Stimulated activated CD4-positive, alpha-beta T cell treated with anti-CD3 and anti-CD28 coated beads, TNF-alpha, amount 100 ng/mL, for 24 hours (primary cell): Measurements from ENCODE around the gene TMEM221.
"Not testable (repeated sequence)": the region's sequence is repeated elsewhere in the genome, so short reads cannot be mapped to it uniquely, and the experiment has no call there.

Source experiments
- DNase-seq, 3 experiments: peaks; one replicate each; pipeline ENCODE4 v3.0.0-alpha.2; 2020; ENCODE audit warnings: low read depth in 3 of 3

TMEM221 gene

DNA sequence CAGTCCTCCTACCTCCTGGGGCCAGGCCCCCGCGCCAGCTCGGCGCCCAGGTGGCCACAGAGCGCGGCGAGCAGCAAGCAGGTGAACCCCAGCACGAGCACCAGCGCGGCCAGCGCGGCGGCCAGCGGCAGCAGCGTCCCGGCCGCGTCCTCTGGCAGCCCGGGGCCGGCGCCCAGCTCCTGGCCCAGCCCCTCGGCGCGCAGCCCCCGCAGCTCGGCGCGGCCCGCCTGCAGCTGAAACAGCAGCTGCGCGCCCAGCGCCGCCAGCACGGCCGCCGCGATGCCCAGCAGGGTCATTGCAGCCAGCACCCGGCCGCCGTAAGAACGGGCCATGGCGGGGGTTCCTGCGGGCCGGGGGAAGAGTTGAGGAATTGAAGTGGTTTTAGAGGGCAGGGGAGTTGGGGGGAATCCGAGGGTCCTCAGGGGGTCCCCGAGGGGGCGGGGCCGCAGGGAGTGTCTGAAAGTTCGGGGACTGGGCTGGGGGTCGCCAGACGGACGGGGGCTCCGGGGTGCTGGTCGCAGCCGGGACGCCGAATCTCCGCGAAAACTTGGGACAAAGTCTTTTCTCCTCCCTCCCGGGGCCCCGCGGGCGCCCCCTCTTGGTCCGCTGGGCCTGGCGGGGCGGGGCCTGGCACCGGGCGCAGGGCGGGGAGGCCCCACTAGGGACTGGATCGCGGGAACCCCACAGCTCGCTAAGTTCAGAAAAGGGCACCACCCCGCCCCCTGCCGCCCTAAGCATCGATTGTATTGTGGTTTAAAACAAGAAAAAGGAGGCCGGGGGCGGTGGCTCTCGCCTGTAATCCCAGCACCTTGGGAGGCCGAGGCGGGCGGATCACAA lies at the start of gene TMEM221:
Gene TMEM221, minus strand, starts transcription at position 538 of the 837 bp plus-strand sequence. Its CDS starts 206 bp downstream, at position 332.
- peak in 1 of 3 experiments; percentile 57 for DNase-seq

- DNase-seq: no peak
Observed at GRCh38 chr19:17497149-17497798, 48.8 kb upstream of the TMEM221 start.

- DNase-seq: peak; percentile 63 to 83 (median 66)
Observed at GRCh38 chr19:17496337-17496997, 48.0 kb upstream of the TMEM221 start.

DNA sequence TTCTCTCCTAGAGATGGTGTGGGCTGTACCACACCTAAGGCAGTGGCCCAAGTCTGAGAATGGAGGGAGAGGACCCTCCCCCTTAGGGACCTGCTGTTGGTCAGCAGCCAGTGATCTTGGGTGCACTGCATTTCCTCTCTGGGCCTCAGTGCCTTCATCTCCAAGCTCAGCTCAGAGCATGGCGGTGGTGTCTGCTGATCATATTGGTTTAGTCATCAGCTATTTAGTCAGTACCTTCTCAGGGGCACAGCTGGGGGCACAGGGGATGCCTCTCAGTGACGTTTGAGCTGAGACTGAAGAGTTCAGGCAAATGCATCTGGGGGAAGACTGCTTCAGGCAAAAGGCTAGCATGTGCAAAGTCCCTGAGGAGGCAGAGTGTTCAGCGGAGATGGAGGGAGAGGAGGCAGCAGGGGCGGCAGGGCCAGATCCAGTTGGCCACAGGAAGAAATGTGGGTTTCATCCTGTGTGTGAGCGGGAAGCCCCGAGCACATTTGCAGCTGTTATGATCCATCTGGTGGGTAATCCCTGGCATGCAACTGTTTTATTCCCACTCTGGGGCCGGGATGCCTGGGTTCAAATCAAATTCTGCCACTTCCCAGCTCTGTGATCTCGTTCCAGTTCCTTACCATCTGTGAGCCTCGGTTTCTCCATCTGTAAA lies 47.3 kb upstream of the TMEM221 start:
- DNase-seq: no peak

GRCh38 chr19:17491287-17491686 lies 42.8 kb upstream of the TMEM221 start:
- no peak for DNase-seq

- DNase-seq: no peak
Observed at GRCh38 chr19:17490411-17490810, 41.9 kb upstream of the TMEM221 start.

GRCh38 chr19:17489392-17490030 lies 41.0 kb upstream of the TMEM221 start:
- DNase-seq: no peak

DNA sequence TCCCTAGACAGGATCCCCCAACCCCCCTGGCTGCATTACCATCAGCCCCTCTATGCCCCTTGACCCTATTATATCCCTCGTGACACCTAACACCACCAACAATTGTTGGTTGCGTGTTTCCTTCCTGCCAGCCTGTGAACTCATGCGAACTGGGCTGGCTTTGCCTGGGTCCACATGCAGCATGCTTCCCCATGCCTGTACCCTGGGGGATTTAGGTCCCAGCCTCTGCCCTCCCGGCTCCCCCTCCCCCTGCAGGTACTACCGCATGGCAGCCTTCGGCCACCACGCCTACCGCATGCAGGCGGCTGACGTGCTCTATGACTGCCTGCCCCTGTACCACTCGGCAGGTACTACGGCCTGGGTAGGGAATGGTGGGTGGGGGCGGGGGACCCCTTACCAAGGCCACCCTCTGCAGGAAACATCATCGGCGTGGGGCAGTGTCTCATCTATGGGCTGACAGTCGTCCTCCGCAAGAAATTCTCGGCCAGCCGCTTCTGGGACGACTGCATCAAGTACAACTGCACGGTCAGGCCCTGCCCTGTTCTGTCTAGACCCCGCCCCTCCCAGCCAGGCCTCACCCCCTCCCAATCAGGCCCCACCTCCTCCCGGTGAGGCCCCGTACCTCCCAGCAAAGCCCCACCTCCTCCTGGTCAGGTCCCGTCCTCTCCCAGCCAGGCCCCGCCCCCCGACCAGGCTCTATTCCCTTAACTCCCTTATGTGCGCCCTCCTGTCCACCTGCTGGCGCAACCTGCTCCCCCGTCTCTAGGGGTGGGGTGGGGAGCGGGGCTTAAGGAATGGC lies 40.3 kb upstream of the TMEM221 start:
- DNase-seq: peak; percentile 40 to 84 (median 60)

GRCh38 chr19:17487284-17488121 lies 39.0 kb upstream of the TMEM221 start:
- no peak for DNase-seq

GRCh38 chr19:17486545-17487240 lies 38.2 kb upstream of the TMEM221 start:
- DNase-seq: no peak

DNA sequence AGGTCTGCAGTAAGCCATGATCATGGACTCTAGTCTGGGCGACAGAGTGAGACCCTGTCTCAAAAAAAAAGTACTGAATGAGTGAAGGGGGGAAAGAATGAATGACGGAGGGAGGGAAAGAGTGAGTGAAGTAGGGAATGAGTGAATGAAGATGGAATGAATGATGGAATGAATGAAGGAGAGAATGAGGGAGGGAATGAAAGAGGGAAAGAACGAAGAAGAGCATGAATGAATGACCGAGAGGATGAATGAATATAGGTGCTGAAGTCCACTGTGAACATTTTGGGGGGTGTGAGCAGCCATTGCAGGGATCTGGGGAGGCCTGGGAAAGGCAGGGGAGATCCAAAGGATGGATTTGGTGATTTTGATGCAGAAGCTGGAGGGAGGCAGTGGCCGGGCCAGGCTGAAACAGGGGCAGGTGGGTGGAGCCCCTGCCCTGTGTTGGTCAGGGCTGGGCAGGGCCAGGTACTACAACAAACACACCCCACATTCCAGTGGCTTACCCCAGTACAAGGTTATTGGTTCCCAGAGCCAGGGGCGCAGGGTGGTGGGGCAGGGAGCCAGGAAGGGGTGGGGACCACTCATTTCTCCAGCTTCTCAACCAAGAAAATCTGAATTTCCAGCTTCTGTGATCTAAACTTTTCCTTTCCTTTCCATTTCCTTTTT lies 36.2 kb upstream of the TMEM221 start:
- DNase-seq: no peak

DNA sequence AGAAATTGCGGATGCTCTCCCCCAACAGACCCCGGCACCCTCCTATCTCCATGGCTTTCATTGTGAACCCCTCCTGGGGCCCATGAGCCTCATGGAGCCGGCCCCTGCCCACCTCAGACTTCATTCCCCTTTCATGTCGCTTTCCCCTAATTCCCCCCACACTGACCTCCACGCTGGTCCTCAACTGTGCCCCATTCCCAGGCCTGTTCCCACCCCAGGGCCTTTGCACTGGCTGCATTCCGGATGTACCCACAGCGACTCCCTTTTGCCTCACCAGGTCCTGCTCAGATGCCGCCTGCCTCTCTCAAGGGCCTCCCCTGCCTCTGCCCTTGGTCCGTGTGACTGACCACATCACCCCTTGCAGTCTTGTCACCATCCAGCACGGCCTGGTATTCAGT lies 35.1 kb upstream of the TMEM221 start:
- DNase-seq: no peak

DNA sequence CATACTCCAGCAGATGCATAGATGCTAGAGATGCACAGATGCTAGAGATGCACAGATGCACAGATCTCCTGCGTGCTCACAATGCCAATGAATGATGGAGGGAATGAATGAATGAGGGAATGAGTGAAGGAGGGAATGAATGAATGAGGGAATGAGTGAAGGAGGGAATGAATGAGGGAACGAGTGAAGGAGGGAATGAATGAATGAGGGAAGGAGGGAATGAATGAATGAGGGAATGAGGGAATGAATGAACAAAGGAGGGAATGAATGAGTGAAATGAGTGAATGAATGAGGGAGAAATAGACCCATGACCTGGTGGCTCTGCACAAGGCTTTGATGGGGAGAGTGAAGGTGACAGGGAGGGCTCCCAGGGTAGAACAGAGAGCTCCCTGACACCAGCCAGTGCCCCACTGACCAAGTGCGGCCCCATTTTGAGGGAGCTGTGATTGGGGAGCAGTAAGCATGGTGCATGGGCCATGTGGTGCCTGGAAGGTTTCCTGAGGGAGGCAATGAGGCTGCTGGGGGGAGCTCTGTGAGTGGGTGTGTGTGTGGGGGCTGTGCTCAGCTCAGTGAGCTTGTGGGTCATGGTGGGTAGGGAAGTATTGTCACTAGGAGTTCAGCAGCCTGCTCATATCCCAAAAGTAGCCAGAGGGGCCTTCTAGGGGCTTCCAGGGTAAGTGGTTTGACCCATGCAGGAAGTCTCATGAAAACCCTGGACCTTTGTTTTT lies 34.6 kb upstream of the TMEM221 start:
- no peak for DNase-seq

- no peak for DNase-seq
Observed at GRCh38 chr19:17481986-17482385, 33.5 kb upstream of the TMEM221 start.

GRCh38 chr19:17479325-17479791 lies 30.9 kb upstream of the TMEM221 start:
- DNase-seq: no peak

- DNase-seq: no peak
Observed at GRCh38 chr19:17475541-17476115, 27.2 kb upstream of the TMEM221 start.

- DNase-seq: not testable (repeated sequence)
Observed at GRCh38 chr19:17475011-17475540, 26.6 kb upstream of the TMEM221 start.
